Measurements from ENCODE around the gene IL36B. TPM values are rescaled to one million over a fixed set of nuclear protein-coding genes. Genes with fewer than 3 reads are reported as not detected.

IL36B gene
- total and polyA plus RNA-seq, 2 experiments from 2014 or later: not detected

DNA sequence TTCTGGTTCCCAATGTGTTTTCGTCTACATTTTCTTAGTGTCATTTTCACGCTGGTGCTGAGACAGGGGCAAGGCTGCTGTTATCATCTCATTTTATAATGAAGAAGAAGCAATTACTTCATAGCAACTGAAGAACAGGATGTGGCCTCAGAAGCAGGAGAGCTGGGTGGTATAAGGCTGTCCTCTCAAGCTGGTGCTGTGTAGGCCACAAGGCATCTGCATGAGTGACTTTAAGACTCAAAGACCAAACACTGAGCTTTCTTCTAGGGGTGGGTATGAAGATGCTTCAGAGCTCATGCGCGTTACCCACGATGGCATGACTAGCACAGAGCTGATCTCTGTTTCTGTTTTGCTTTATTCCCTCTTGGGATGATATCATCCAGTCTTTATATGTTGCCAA is 67.6 kb downstream of the IL36B start:
- Histone ChIP-seq H3K79me2 (no peaks in the 10 kb centered on the region), H3K36me3 (replicated peaks; ENCODE audit: insufficient read depth, low read depth) (no peaks in the 10 kb centered on the region), H3K9me2 (replicated peaks; ENCODE audit: insufficient read depth) (no peaks in the 10 kb centered on the region), H3K27ac (no peak overlapping the region), H3K9me3 (ENCODE audit: low read depth) (no peaks in the 10 kb centered on the region), H2AFZ (no peak overlapping the region), H4K20me1 (ENCODE audit: insufficient read depth, poor library complexity, severe bottlenecking) (no peaks in the 10 kb centered on the region), H3K4me2 (no peak overlapping the region), H3K4me3 (no peak overlapping the region), H3K27me3 (peaks cover 3% of the 10 kb centered on the region), H3K4me1 (ENCODE audit: insufficient read depth) (no peaks in the 10 kb centered on the region)
- no peak for DNase-seq (ENCODE audit: low spot score)
- WGBS (ENCODE audit: low lambda C conversion rate, missing lambda C conversion rate): 97% methylated on average over 5 of the region's 5 CpGs
- no peak for TF ChIP-seq EZH2phosphoT487 (IDR thresholded peaks at IDR 0.05; ENCODE audit: low read depth, severe bottlenecking, unreplicated experiment)
- TF ChIP-seq, protein P1, sequence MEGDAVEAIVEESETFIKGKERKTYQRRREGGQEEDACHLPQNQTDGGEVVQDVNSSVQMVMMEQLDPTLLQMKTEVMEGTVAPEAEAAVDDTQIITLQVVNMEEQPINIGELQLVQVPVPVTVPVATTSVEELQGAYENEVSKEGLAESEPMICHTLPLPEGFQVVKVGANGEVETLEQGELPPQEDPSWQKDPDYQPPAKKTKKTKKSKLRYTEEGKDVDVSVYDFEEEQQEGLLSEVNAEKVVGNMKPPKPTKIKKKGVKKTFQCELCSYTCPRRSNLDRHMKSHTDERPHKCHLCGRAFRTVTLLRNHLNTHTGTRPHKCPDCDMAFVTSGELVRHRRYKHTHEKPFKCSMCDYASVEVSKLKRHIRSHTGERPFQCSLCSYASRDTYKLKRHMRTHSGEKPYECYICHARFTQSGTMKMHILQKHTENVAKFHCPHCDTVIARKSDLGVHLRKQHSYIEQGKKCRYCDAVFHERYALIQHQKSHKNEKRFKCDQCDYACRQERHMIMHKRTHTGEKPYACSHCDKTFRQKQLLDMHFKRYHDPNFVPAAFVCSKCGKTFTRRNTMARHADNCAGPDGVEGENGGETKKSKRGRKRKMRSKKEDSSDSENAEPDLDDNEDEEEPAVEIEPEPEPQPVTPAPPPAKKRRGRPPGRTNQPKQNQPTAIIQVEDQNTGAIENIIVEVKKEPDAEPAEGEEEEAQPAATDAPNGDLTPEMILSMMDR (IDR thresholded peaks at IDR 0.05; ENCODE audit: poor library complexity): no peak
- no peak for TF ChIP-seq EZH2 (IDR thresholded peaks at IDR 0.05; ENCODE audit: borderline replicate concordance)

DNA sequence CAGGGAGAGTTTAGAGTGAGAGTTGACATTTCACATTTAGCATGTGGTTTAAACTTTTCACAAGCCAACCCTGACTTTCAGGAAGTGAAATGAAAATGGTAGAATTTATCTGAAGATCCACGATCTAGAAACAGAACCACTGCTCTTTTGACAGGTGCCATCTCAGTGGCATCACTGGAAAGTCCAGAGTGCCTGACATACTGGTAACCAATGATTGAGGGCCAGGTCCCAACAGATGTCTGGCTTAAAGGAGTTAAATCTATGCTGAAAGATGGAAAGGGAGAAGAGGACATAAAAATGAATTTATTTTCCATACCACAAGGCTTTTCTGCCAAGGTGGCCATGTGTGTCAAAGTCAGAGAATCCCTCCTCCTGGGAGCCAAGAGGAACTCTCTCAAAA is 72.1 kb downstream of the IL36B start:
- Histone ChIP-seq H3K4me2 (no peak overlapping the region), H3K36me3 (replicated peaks; ENCODE audit: insufficient read depth, low read depth) (no peaks in the 10 kb centered on the region), H3K27me3 (peaks cover 3% of the 10 kb centered on the region), H3K27ac (no peak overlapping the region), H3K4me1 (ENCODE audit: insufficient read depth) (no peaks in the 10 kb centered on the region), H3K4me3 (no peak overlapping the region), H4K20me1 (ENCODE audit: insufficient read depth, poor library complexity, severe bottlenecking) (no peaks in the 10 kb centered on the region), H2AFZ (no peak overlapping the region), H3K9me2 (replicated peaks; ENCODE audit: insufficient read depth) (no peaks in the 10 kb centered on the region), H3K9me3 (ENCODE audit: low read depth) (no peaks in the 10 kb centered on the region), H3K79me2 (no peaks in the 10 kb centered on the region)
- TF ChIP-seq EZH2phosphoT487 (IDR thresholded peaks at IDR 0.05; ENCODE audit: low read depth, severe bottlenecking, unreplicated experiment): no peak
- no peak for TF ChIP-seq EZH2 (IDR thresholded peaks at IDR 0.05; ENCODE audit: borderline replicate concordance)
- TF ChIP-seq, protein P1 (IDR thresholded peaks at IDR 0.05; ENCODE audit: poor library complexity): no peak
- WGBS (ENCODE audit: low lambda C conversion rate, missing lambda C conversion rate): 77% methylated on average over 1 of the region's 1 CpG
- DNase-seq (ENCODE audit: low spot score): no peak

DNA sequence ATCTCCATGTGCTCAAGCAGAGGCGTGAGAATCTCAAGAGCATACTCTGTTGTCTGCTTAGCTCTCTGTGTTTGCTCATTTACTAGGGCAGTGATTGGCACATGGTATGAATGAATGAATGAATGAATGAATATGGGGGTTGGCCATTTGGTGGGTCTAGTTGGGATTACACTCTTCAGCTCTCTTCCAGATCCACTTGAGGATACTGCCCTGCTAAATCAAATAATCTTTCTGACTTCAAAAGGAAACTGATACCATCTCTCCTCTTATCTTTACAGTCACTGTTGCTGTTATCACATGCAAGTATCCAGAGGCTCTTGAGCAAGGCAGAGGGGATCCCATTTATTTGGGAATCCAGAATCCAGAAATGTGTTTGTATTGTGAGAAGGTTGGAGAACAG is 72.9 kb downstream of the IL36B start:
- no peaks in the 10 kb centered on the region for H3K9me3 ChIP-seq (ENCODE audit: low read depth)
- no peaks in the 10 kb centered on the region for H3K9me2 ChIP-seq (replicated peaks; ENCODE audit: insufficient read depth)
- no peak overlapping the region for H3K27ac ChIP-seq
- H2AFZ ChIP-seq: no peak overlapping the region
- no peaks in the 10 kb centered on the region for H3K4me1 ChIP-seq (ENCODE audit: insufficient read depth)
- H3K4me3 ChIP-seq: no peak overlapping the region
- 86% methylated on average over 1 of the region's 1 CpG for WGBS (ENCODE audit: low lambda C conversion rate, missing lambda C conversion rate)
- H4K20me1 ChIP-seq (ENCODE audit: insufficient read depth, poor library complexity, severe bottlenecking): no peaks in the 10 kb centered on the region
- H3K4me2 ChIP-seq: no peak overlapping the region
- H3K36me3 ChIP-seq (replicated peaks; ENCODE audit: insufficient read depth, low read depth): no peaks in the 10 kb centered on the region
- no peaks in the 10 kb centered on the region for H3K79me2 ChIP-seq
- peaks cover 3% of the 10 kb centered on the region for H3K27me3 ChIP-seq
- no peak for DNase-seq (ENCODE audit: low spot score)
- TF ChIP-seq EZH2phosphoT487 (IDR thresholded peaks at IDR 0.05; ENCODE audit: low read depth, severe bottlenecking, unreplicated experiment) (no peak), EZH2 (IDR thresholded peaks at IDR 0.05; ENCODE audit: borderline replicate concordance) (no peak)
- TF ChIP-seq, protein P1 (IDR thresholded peaks at IDR 0.05; ENCODE audit: poor library complexity): no peak

DNA sequence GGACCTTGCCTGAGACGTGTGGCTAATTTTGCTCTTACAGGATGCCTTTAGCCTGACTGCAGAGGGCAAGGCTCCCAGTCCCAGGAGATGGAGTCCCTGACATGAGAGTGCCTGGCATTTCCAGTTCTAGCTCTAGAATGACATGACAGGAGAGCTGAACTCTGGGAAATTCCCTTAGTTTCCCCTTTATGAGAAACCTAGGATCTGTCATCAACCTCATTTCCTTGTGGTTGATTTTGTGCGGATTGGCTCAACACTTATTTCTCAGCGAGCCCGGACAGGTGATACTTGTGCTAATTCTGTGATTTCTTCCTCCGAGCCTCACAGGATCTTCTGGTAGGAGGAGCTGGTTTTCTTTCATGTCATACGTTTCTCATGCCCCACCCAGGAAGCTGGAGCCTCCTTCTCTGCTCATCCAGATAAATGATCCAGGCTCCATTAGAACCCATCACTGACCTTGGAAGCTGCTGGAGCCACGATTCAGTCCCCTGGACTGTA is 75.1 kb downstream of the IL36B start, which contains the start of gene IL36G:
Gene IL36G (plus strand): TSS at position 448 of the 498 bp plus-strand sequence. CDS start 633 bp downstream, outside the sequence.
- WGBS (ENCODE audit: low lambda C conversion rate, missing lambda C conversion rate): 82% methylated on average over 7 of the region's 7 CpGs
- Histone ChIP-seq H3K36me3 (replicated peaks; ENCODE audit: insufficient read depth, low read depth) (no peaks in the 10 kb centered on the region), H4K20me1 (ENCODE audit: insufficient read depth, poor library complexity, severe bottlenecking) (no peaks in the 10 kb centered on the region), H3K4me3 (no peak within 1 kb of the TSS), H3K9me2 (replicated peaks; ENCODE audit: insufficient read depth) (no peaks in the 10 kb centered on the region), H2AFZ (no peak within 1 kb of the TSS), H3K27me3 (peaks cover 3% of the 10 kb centered on the region), H3K79me2 (no peaks in the 10 kb centered on the region), H3K4me1 (ENCODE audit: insufficient read depth) (no peaks in the 10 kb centered on the region), H3K9me3 (ENCODE audit: low read depth) (no peaks in the 10 kb centered on the region), H3K27ac (no peak within 1 kb of the TSS), H3K4me2 (no peak within 1 kb of the TSS)
- no peak for DNase-seq (ENCODE audit: low spot score)
- TF ChIP-seq, protein P1 (IDR thresholded peaks at IDR 0.05; ENCODE audit: poor library complexity): no peak
- TF ChIP-seq EZH2 (IDR thresholded peaks at IDR 0.05; ENCODE audit: borderline replicate concordance) (no peak), EZH2phosphoT487 (IDR thresholded peaks at IDR 0.05; ENCODE audit: low read depth, severe bottlenecking, unreplicated experiment) (no peak)

Measured in hepatocyte (in vitro differentiated cells).